Esophagus muscularis mucosa (tissue), 4 donors: ENCODE data around the gene AGL. TPM values are rescaled to one million over a fixed set of nuclear protein-coding genes. Genes with fewer than 3 reads are reported as not detected.
"Not testable (repeated sequence)": the region's sequence is repeated elsewhere in the genome, so short reads cannot be mapped to it uniquely, and the experiment has no call there.

ENCODE experiments used
- DNase-seq: peaks from one replicate; pipeline ENCODE4 v3.0.0-alpha.2; 2017; ENCODE audit errors: extremely low spot score
- H3K27ac ChIP-seq, 4 donors: fragments of 200-600 bp; sonication (generic); replicated peaks in 1 of 4; 1 replicate in 3 of 4; 2 replicates in 1 of 4; pipeline ENCODE4 v1.5.1; 2016 to 2019; ENCODE audit warnings: mild to moderate bottlenecking in 1 of 4
- H3K27me3 ChIP-seq, 4 donors: fragments of 200-600 bp; sonication (generic); one replicate each; pipeline versions ENCODE4 v1.5.1 to v1.6.0; 2016 to 2019
- H3K36me3 ChIP-seq, 4 donors: fragments of 200-600 bp; sonication (generic); one replicate each; pipeline ENCODE4 v1.5.1; 2016 to 2019
- H3K4me1 ChIP-seq, 4 donors: fragments of 200-600 bp; sonication (generic); one replicate each; pipeline ENCODE4 v1.5.1; 2016 to 2019
- H3K4me3 ChIP-seq, 4 donors: fragments of 200-600 bp; sonication (generic); 1 replicate in 2 of 4; 2 replicates in 2 of 4; pipeline ENCODE4 v1.5.1; 2016 to 2019; ENCODE audit warnings: mild to moderate bottlenecking in 4 of 4, moderate library complexity in 1 of 4
- H3K9me3 ChIP-seq, 4 donors: fragments of 200-600 bp; sonication (generic); 1 replicate in 3 of 4; 2 replicates in 1 of 4; pipeline ENCODE4 v1.5.1; 2016 to 2019
- EP300 ChIP-seq: sonication (generic); formaldehyde crosslinking; IDR thresholded peaks from one replicate; pipeline ENCODE4 v1.6.1; 2017; ENCODE audit warnings: antibody characterized with exemption
- POLR2A ChIP-seq: fragments of 450-650 bp; IDR thresholded peaks from one replicate; pipeline ENCODE4 v1.6.1; 2017; ENCODE audit warnings: antibody characterized with exemption, moderate library complexity, mild to moderate bottlenecking, low read depth
- POLR2AphosphoS5 ChIP-seq, 2 donors: sonication (generic); formaldehyde crosslinking; IDR thresholded peaks; one replicate each; pipeline ENCODE4 v1.6.1; 2017; ENCODE audit warnings: antibody characterized with exemption in 2 of 2
- WGBS: methylation state at CpG from one replicate; pipeline ENCODE4 v1.1.5; 2018; 5-methylcytosine and 5-hydroxymethylcytosine counted together
- intact Hi-C: fragments of 100-400 bp; cut with DNase I; formaldehyde crosslinking; loops from one replicate; pipeline ENCODE4 v1.15.1; 2023
- total RNA-seq, 4 donors: library from RNA; depleted of rRNA; stranded (reverse); fragments of >200 nt; gene quantifications; one replicate each; pipeline versions ENCODE4 v1.1.0 to v1.2.1, GENCODE V29; 2016
- TF ChIP-seq, protein P1 (sequence below), 3 experiments: fragments of 200-600 bp in 2 of 3; fragments of 450-650 bp in 1 of 3; sonication (generic) in 2 of 3; IDR thresholded peaks; one replicate each; pipeline ENCODE4 v1.5.1; 2017 to 2019; ENCODE audit warnings: antibody characterized with exemption in 3 of 3, mild to moderate bottlenecking in 2 of 3, moderate library complexity in 1 of 3

Gene AGL
- total RNA-seq, 4 donors from 2014 or later: 99.2 to 153 (median 128) TPM

DNA sequence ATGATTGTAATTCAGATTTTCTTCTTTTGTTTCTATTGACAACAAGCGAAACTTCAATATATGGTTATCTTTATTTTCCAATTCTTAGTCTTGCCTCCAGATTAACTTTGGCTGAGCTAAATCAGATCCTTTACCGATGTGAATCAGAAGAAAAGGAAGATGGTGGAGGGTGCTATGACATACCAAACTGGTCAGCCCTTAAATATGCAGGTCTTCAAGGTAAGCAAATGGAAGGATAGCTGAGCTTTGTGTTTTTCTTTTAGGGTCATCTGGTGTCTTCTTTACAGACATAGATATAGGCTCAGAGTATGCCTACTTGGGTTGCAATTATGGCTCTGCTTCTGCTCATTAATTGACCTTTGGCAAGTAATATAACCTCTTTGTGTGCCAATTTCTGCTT is 37.7 kb downstream of the AGL start:
- no peak overlapping the region for H3K4me3 ChIP-seq
- H3K4me1 ChIP-seq: no peaks in the 10 kb centered on the region
- TF ChIP-seq, protein P1, sequence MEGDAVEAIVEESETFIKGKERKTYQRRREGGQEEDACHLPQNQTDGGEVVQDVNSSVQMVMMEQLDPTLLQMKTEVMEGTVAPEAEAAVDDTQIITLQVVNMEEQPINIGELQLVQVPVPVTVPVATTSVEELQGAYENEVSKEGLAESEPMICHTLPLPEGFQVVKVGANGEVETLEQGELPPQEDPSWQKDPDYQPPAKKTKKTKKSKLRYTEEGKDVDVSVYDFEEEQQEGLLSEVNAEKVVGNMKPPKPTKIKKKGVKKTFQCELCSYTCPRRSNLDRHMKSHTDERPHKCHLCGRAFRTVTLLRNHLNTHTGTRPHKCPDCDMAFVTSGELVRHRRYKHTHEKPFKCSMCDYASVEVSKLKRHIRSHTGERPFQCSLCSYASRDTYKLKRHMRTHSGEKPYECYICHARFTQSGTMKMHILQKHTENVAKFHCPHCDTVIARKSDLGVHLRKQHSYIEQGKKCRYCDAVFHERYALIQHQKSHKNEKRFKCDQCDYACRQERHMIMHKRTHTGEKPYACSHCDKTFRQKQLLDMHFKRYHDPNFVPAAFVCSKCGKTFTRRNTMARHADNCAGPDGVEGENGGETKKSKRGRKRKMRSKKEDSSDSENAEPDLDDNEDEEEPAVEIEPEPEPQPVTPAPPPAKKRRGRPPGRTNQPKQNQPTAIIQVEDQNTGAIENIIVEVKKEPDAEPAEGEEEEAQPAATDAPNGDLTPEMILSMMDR (IDR thresholded peaks at IDR 0.05): no peak
- intact Hi-C loops: no loop called here
- peaks cover 41 to 98% (median 61%) of the 10 kb centered on the region in 4 donors for H3K36me3 ChIP-seq
- H3K27me3 ChIP-seq: no peaks in the 10 kb centered on the region
- 96% methylated on average over 2 of the region's 2 CpGs for WGBS
- no peak overlapping the region for H3K27ac ChIP-seq
- no peak for DNase-seq
- no peaks in the 10 kb centered on the region for H3K9me3 ChIP-seq

DNA sequence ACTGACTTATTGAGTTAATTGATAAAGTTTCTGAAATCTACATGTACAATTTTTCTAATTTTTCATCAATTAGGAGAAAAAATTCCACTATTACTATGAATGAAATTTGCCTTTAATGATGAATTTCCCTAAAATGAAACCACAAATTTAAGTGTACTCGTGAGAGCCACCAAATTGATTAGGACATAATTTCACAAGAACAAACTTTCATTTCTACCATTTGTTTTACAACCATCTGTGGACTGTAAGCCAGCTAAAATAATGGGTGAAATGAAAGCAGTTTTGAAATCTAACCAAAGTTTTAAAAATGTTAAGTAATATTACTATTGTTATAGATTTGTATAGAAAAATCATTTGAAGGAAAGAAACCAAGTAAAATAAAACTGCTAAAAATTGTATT is 41.8 kb downstream of the AGL start:
- intact Hi-C loops: no loop called here
- no peak for DNase-seq
- 67% methylated on average over 1 of the region's 1 CpG for WGBS
- H3K27ac ChIP-seq: no peak overlapping the region
- peaks cover 31 to 99% (median 64%) of the 10 kb centered on the region in 4 donors for H3K36me3 ChIP-seq
- no peak overlapping the region for H3K4me3 ChIP-seq
- TF ChIP-seq POLR2AphosphoS5 (IDR thresholded peaks at IDR 0.05): no peak
- TF ChIP-seq EP300: no peak
- no peak for TF ChIP-seq POLR2A
- TF ChIP-seq, protein P1 (IDR thresholded peaks at IDR 0.05): no peak
- H3K4me1 ChIP-seq: no peaks in the 10 kb centered on the region
- H3K27me3 ChIP-seq: no peaks in the 10 kb centered on the region
- no peaks in the 10 kb centered on the region for H3K9me3 ChIP-seq

DNA sequence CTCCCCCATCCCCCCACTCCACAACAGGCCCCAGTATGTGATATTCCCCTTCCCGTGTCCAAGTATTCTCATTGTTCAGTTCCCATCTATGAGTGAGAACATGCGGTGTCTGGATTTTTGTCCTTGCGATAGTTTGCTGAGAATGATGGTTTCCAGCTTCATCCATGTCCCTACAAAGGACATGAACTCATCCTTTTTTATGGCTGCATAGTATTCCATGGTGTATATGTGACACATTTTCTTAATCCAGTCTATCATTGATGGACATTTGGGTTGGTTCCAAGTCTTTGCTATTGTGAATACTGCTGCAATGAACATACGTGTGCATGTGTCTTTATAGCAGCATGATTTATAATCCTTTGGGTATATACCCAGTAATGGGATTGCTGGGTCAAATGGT is 53.1 kb downstream of the AGL start:
- H3K27me3 ChIP-seq, intact Hi-C loops, H3K4me1 ChIP-seq, DNase-seq, H3K4me3 ChIP-seq, H3K9me3 ChIP-seq, H3K27ac ChIP-seq: not testable (repeated sequence)
- H3K36me3 ChIP-seq: peaks cover 39 to 80% (median 46%) of the 10 kb centered on the region in 4 donors
- WGBS: 96% methylated on average over 4 of the region's 4 CpGs

DNA sequence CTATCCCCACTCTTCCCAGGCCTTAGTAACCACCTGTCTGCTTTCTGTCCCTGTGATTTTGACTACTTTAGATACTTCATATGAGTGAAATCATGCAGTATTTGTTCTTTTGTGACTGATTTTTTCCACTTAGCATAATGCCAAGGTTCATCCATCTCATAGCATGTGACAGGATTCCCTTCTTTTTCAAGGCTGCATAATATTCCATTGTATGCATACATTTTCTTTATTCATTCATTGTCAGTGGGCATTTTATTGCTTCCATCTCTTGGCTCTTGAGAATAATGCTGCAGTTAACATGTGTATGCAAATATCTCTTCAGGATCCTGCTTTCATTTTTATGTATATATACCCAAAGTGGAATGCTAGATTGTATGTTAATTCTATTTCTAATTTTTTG is 56.4 kb downstream of the AGL start:
- no peak for TF ChIP-seq EP300
- TF ChIP-seq POLR2AphosphoS5 (IDR thresholded peaks at IDR 0.05): no peak
- DNase-seq: no peak
- Histone ChIP-seq H3K9me3 (no peaks in the 10 kb centered on the region), H3K4me3 (no peak overlapping the region), H3K36me3 (peaks cover 35 to 83% (median 37%) of the 10 kb centered on the region in 4 donors), H3K27ac (no peak overlapping the region), H3K27me3 (no peaks in the 10 kb centered on the region), H3K4me1 (no peaks in the 10 kb centered on the region)
- intact Hi-C loops: no loop called here

DNA sequence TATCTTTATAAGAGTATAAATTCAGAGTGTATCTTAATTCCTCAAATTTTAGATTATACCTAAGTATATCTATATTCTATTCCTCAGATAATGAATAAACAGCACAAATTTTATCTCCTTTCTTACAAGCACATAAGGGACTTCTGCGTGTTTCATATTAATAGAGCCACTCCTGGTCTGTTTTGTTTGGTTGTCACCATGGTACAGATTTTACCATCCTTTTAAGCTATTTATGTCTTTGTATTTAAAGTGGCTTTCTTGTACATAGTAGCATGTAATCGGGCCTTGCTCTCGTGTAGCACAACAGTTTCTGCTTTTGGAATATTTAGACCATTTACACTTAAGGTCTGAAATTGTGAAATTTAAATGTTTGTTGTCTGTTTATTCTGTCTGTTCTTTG is 67.1 kb downstream of the AGL start:
- peaks cover 28 to 94% (median 33%) of the 10 kb centered on the region in 4 donors for H3K36me3 ChIP-seq
- peaks cover 0 to 5% (median 0%) of the 10 kb centered on the region in 4 donors for H3K4me1 ChIP-seq

DNA sequence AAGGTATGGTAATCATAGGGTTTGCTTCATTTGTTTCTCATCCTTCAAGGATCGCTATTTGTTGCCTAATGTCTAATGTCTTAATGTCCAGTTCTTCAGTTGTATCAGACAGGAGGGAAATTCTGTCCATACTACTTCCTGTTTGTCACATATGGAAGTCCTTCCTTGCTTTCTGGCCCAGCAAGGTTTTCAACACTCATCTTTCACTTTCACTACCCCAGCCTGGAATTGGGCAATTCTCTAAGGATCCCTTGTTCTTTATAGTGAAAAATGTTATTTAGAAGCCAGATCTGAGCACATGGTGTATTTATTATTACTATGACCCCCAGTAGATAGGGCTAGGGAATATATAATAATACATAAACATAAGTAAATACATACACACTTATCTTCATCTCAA is 69.1 kb downstream of the AGL start:
- no peak overlapping the region for H3K27ac ChIP-seq
- H3K4me1 ChIP-seq: peaks cover 0 to 5% (median 0%) of the 10 kb centered on the region in 4 donors
- no peak overlapping the region for H3K4me3 ChIP-seq
- WGBS: 94% methylated on average over 1 of the region's 1 CpG
- H3K36me3 ChIP-seq: peaks cover 10 to 90% (median 16%) of the 10 kb centered on the region in 4 donors
- H3K9me3 ChIP-seq: no peaks in the 10 kb centered on the region
- no peak for DNase-seq
- TF ChIP-seq EP300 (no peak), POLR2AphosphoS5 (IDR thresholded peaks at IDR 0.05) (no peak), POLR2A (no peak)
- TF ChIP-seq, protein P1 (IDR thresholded peaks at IDR 0.05): no peak
- intact Hi-C loops: no loop called here
- H3K27me3 ChIP-seq: no peaks in the 10 kb centered on the region

More for the DNA sequence above, 67.1 kb downstream of the AGL start:
- TF ChIP-seq, protein P1 (IDR thresholded peaks at IDR 0.05): no peak
- TF ChIP-seq POLR2AphosphoS5 (IDR thresholded peaks at IDR 0.05) (no peak), EP300 (no peak), POLR2A (no peak)
- intact Hi-C loops: no loop called here
- H3K9me3 ChIP-seq: no peaks in the 10 kb centered on the region
- no peak overlapping the region for H3K4me3 ChIP-seq
- H3K27ac ChIP-seq: no peak overlapping the region
- H3K27me3 ChIP-seq: no peaks in the 10 kb centered on the region
- 63% methylated on average over 3 of the region's 3 CpGs for WGBS
- no peak for DNase-seq
